ENCODE results near the gene FKBP11. TPM values are rescaled to one million over a fixed set of nuclear protein-coding genes. Genes with fewer than 3 reads are reported as not detected.

Gene FKBP11
- total and polyA plus RNA-seq, 2 of the 13 experiments (the other 11 are each of a cell fraction or from before 2014, with no cell fraction given): 15.5 to 19.4 TPM

GRCh38 chr12:48889679-48890078 lies 35.6 kb downstream of the FKBP11 start:
- Histone ChIP-seq H3K79me2 (ENCODE audit: insufficient read depth, low read length) (no peaks in the 10 kb centered on the region), H3K4me3 (replicated peaks in 1 of 3; ENCODE audit: insufficient read depth in 1 of 3, low read depth in 2 of 3, low read length in 3 of 3) (no peak overlapping the region), H3K36me3 (replicated peaks in 1 of 2; ENCODE audit: control insufficient read depth in 1 of 2, insufficient read depth in 2 of 2, low read length in 2 of 2) (no peaks in the 10 kb centered on the region), H2AFZ (ENCODE audit: low read length) (no peak overlapping the region), H3K27ac (ENCODE audit: extremely low read length, insufficient read depth, low read length) (no peak overlapping the region), H4K20me1 (ENCODE audit: insufficient read depth, low read length) (no peaks in the 10 kb centered on the region), H3K9me3 (ENCODE audit: low read length) (no peaks in the 10 kb centered on the region), H3K27me3 (ENCODE audit: control insufficient read depth in 1 of 2, insufficient read depth in 2 of 2, low read length in 2 of 2) (peaks cover 1 to 10% of the 10 kb centered on the region in 2 experiments; a peak in 3 of 5 replicates), H3K4me1 (ENCODE audit: insufficient read depth, low read length) (peaks cover 43% of the 10 kb centered on the region), H3K9ac (ENCODE audit: insufficient read depth, low read depth, low read length) (no peak overlapping the region), H3K4me2 (ENCODE audit: low read depth, low read length) (no peak overlapping the region)
- POLR2A ChIA-PET: interaction anchor here (1.4 to 3.3 kb wide), 4 partner anchors 11 to 37 kb away, joined by 3 to 33 read pairs (median 15); partner anchors contain the start of genes DDX23 and RND1
- FAIRE-seq: no peak
- DNase-seq (ENCODE audit: low spot score): no peak
- no peak for ATAC-seq
- no peak for TF ChIP-seq ZNF788 (CRISPR knock-in tag; IDR thresholded peaks at IDR 0.05; ENCODE audit: borderline replicate concordance)
- no peak for TF ChIP-seq TP53 (CRISPR knock-in tag; conservative IDR thresholded peaks at IDR 0.05)
- TF ChIP-seq THYN1 (CRISPR knock-in tag; IDR thresholded peaks at IDR 0.05; ENCODE audit: borderline replicate concordance, low read depth): no peak
- in situ Hi-C loops (cut with HindIII; ENCODE audit: extremely low pct_ligation_motif_present, low pct_unique_long_range_greater_than_20kb): loop anchor here (5.0 kb wide), 1 partner anchor 37 kb away; the partner anchor contains the start of gene DDX23
- 36% methylated on average over 3 of the region's 3 CpGs for WGBS (ENCODE audit: low lambda C conversion rate)
- BruUV-seq (replicated peaks): no TSS peak
- intact Hi-C loops (cut with micrococcal nuclease; ENCODE audit: unreplicated experiment): loop anchor here (1.0 to 2.0 kb wide), 2 partner anchors 36 to 47 kb away; no protein-coding TSS in a partner anchor
- CTCF ChIA-PET (ENCODE audit: low intra/inter-chr PET ratio, low total read pairs): interaction anchor here (1.0 to 3.0 kb wide), 3 partner anchors 34 to 47 kb away, joined by 3 to 64 read pairs (median 7); partner anchors contain the start of gene DDX23

- Histone ChIP-seq H3K79me2 (ENCODE audit: insufficient read depth, low read length) (no peaks in the 10 kb centered on the region), H2AFZ (ENCODE audit: low read length) (no peak overlapping the region), H3K9me3 (ENCODE audit: low read length) (no peaks in the 10 kb centered on the region), H3K27ac (ENCODE audit: extremely low read length, insufficient read depth, low read length) (no peak overlapping the region), H3K4me2 (ENCODE audit: low read depth, low read length) (peak overlapping the region; percentile 93), H3K4me1 (ENCODE audit: insufficient read depth, low read length) (peaks cover 84% of the 10 kb centered on the region), H3K27me3 (ENCODE audit: control insufficient read depth in 1 of 2, insufficient read depth in 2 of 2, low read length in 2 of 2) (peaks cover 2 to 19% of the 10 kb centered on the region in 2 experiments; a peak in 3 of 5 replicates), H3K9ac (ENCODE audit: insufficient read depth, low read depth, low read length) (peak overlapping the region; percentile 45; the same call in 1 of the 2 replicates), H3K4me3 (replicated peaks in 1 of 3; ENCODE audit: insufficient read depth in 1 of 3, low read depth in 2 of 3, low read length in 3 of 3) (peak overlapping the region; percentile 25 to 64 (median 37)), H4K20me1 (ENCODE audit: insufficient read depth, low read length) (no peaks in the 10 kb centered on the region), H3K36me3 (replicated peaks in 1 of 2; ENCODE audit: control insufficient read depth in 1 of 2, insufficient read depth in 2 of 2, low read length in 2 of 2) (no peaks in the 10 kb centered on the region)
- intact Hi-C loops (cut with micrococcal nuclease; ENCODE audit: unreplicated experiment): loop anchor here (1.0 to 2.0 kb wide), 2 partner anchors 17 to 201 kb away; partner anchors contain the start of gene KANSL2
- in situ Hi-C loops (cut with HindIII; ENCODE audit: extremely low pct_ligation_motif_present, low pct_unique_long_range_greater_than_20kb): no loop called here
- 3% methylated on average over 6 of the region's 13 CpGs for whole genome bisulfite sequencing (ENCODE audit: low lambda C conversion rate)
- POLR2A ChIA-PET: interaction anchor here (1.1 to 3.7 kb wide), 8 partner anchors 11 to 115 kb away, joined by 3 to 52 read pairs (median 4); partner anchors contain the start of genes DDX23 and RND1
- peak; percentile 72 for FAIRE-seq
- ATAC-seq: peak; percentile 81
- CTCF ChIA-PET (ENCODE audit: low intra/inter-chr PET ratio, low total read pairs): no interaction called here
- peak; percentile 73 for DNase-seq (ENCODE audit: low spot score)
- no TSS peak for BruUV-seq (replicated peaks)
- TF ChIP-seq TARDBP (CRISPR knock-in tag; IDR thresholded peaks at IDR 0.05): peak; percentile 66; the same call in 1 of the 2 replicates
- peak; percentile 45; the same call in 1 of the 2 replicates for TF ChIP-seq AHDC1 (CRISPR knock-in tag; IDR thresholded peaks at IDR 0.05; ENCODE audit: borderline replicate concordance)
- no peak for TF ChIP-seq GLMP (CRISPR knock-in tag; IDR thresholded peaks at IDR 0.05; ENCODE audit: borderline replicate concordance)
- no peak for TF ChIP-seq EZH2 (conservative IDR thresholded peaks at IDR 0.05; ENCODE audit: low read depth, low read length)
- TF ChIP-seq HHEX (CRISPR knock-in tag; IDR thresholded peaks at IDR 0.05): no peak
- TF ChIP-seq ZNF746 (CRISPR knock-in tag; IDR thresholded peaks at IDR 0.05): no peak
Observed at GRCh38 chr12:48883305-48884161, 41.8 kb downstream of the FKBP11 start.
